GM23248 (cell line): ENCODE measurements around the gene SUCNR1. TPM values are rescaled to one million over a fixed set of nuclear protein-coding genes. Genes with fewer than 3 reads are reported as not detected.

Source experiments
- DNase-seq: peaks from one replicate; pipeline ENCODE4 v3.0.0-alpha.2; 2015
- H2AFZ ChIP-seq: fragments of 200-600 bp; sonication (generic); 2 replicates; pipeline ENCODE4 v1.6.1; 2016; ENCODE audit warnings: antibody characterized with exemption
- H3F3A ChIP-seq: fragments of 200-600 bp; sonication (generic); 2 replicates; pipeline ENCODE4 v1.6.1; 2016; ENCODE audit warnings: mild to moderate bottlenecking, antibody characterized with exemption, mixed run types; ENCODE audit not compliant: insufficient read depth
- H3K27ac ChIP-seq: fragments of 200-600 bp; sonication (generic); 2 replicates; pipeline ENCODE4 v1.5.1; 2016; ENCODE audit warnings: mild to moderate bottlenecking
- H3K27me3 ChIP-seq: fragments of 200-600 bp; sonication (generic); replicated peaks from 2 replicates; pipeline ENCODE4 v1.6.1; 2016; ENCODE audit warnings: mild to moderate bottlenecking; ENCODE audit not compliant: insufficient read depth
- H3K36me3 ChIP-seq: fragments of 200-600 bp; sonication (generic); 2 replicates; pipeline ENCODE4 v1.6.1; 2016; ENCODE audit warnings: low read depth, mild to moderate bottlenecking
- H3K4me1 ChIP-seq: fragments of 200-600 bp; sonication (generic); 2 replicates; pipeline ENCODE4 v1.6.1; 2016; ENCODE audit warnings: mild to moderate bottlenecking; ENCODE audit not compliant: insufficient read depth
- H3K4me2 ChIP-seq: fragments of 200-600 bp; sonication (generic); one replicate; pipeline ENCODE4 v1.6.1; 2016; ENCODE audit warnings: mild to moderate bottlenecking; ENCODE audit not compliant: unreplicated experiment
- H3K4me3 ChIP-seq: fragments of 200-600 bp; sonication (generic); 2 replicates; pipeline ENCODE4 v1.5.1; 2016; ENCODE audit warnings: mild to moderate bottlenecking
- H3K79me2 ChIP-seq: fragments of 200-600 bp; sonication (generic); 2 replicates; pipeline ENCODE4 v1.6.1; 2016; ENCODE audit warnings: mild to moderate bottlenecking; ENCODE audit not compliant: insufficient read depth
- H3K9ac ChIP-seq: fragments of 200-600 bp; sonication (generic); 2 replicates; pipeline ENCODE4 v1.6.1; 2016; ENCODE audit warnings: mild to moderate bottlenecking
- H3K9me2 ChIP-seq: fragments of 200-600 bp; sonication (generic); 2 replicates; pipeline ENCODE4 v1.6.1; 2016; ENCODE audit warnings: mixed run types, mild to moderate bottlenecking, moderate library complexity; ENCODE audit not compliant: insufficient read depth
- H3K9me3 ChIP-seq: fragments of 200-600 bp; sonication (generic); one replicate; pipeline ENCODE4 v1.6.1; 2017; ENCODE audit warnings: low read depth
- H4K20me1 ChIP-seq: fragments of 200-600 bp; sonication (generic); 2 replicates; pipeline ENCODE4 v1.6.0; 2016; ENCODE audit not compliant: insufficient read depth
- EZH2 ChIP-seq: fragments of 200-600 bp; sonication (generic); IDR thresholded peaks from 2 replicates; pipeline ENCODE4 v1.6.1; 2018; ENCODE audit warnings: antibody characterized with exemption, mild to moderate bottlenecking; ENCODE audit not compliant: insufficient read depth, poor library complexity, severe bottlenecking
- EZH2phosphoT487 ChIP-seq: fragments of 200-600 bp; sonication (generic); IDR thresholded peaks from 2 replicates; pipeline ENCODE4 v1.6.1; 2018; ENCODE audit warnings: antibody characterized with exemption, moderate library complexity, mild to moderate bottlenecking, low read depth; ENCODE audit not compliant: insufficient read depth
- WGBS, 2 experiments: methylation state at CpG; one replicate each; pipeline ENCODE4 v1.1.6; 2015 to 2017; ENCODE audit warnings: low lambda C conversion rate in 2 of 2, low coverage in 1 of 2; ENCODE audit errors: missing lambda C conversion rate in 2 of 2; 5-methylcytosine and 5-hydroxymethylcytosine counted together
- in situ Hi-C: fragments of 300-500 bp; cut with MboI; formaldehyde crosslinking; loops from 2 replicates; pipeline ENCODE4 v1.15.0; 2020
- polyA plus RNA-seq: library from polyadenylated mRNA; unstranded; fragments of >200 nt; fragmentation: Nextera tagmentation; extraction: Ambion mirVana; gene quantifications from 2 replicates; pipeline ENCODE4 v1.2.1, GENCODE V29; 2016
- total RNA-seq: library from RNA; depleted of rRNA; stranded (reverse); fragments of >200 nt; shearing (Covaris generic); gene quantifications from 2 replicates; pipeline ENCODE4 v1.2.3, GENCODE V29; 2014; rRNA removed

The SUCNR1 gene
- total and polyA plus RNA-seq, 2 experiments from 2014 or later, result not detected

DNA sequence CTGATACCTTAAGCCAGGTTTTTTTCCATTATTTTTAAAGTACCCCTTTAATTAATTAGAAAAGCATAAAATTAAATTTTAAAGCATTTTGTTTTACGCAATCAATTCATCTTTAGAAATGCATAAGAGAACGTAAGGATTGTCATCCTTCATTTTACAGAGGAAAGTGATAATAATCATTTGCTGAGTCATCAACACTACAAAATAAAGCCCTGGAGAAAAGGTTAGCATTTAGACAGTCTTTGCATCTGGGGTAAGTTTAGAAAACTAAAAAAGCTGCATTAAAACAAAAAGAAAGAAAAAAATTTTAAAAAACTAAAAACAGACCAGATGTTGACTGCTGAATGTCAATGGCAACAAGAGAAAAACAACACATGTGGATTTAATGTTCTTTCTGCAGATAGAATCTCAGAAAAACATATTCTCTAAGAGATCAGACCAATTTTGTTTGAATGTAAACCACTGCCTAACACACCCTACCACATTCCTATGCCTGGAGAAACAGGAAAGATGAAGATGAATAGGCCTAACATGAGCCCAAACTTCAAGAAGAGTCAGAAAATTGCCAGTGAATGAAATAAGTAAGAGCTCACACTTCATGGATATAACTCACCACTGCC is 59.9 kb downstream of the SUCNR1 start:
- Histone ChIP-seq H3K27ac (peak overlapping the region; percentile 56), H3F3A (peaks cover 20% of the 10 kb centered on the region; the same call in 1 of the 2 replicates), H3K27me3 (no peaks in the 10 kb centered on the region), H3K4me3 (no peak overlapping the region), H3K4me2 (peak overlapping the region; percentile 36), H3K4me1 (peaks cover 26% of the 10 kb centered on the region), H3K9ac (peak overlapping the region; percentile 0; the same call in 1 of the 2 replicates), H3K9me2 (no peaks in the 10 kb centered on the region), H3K79me2 (no peaks in the 10 kb centered on the region), H2AFZ (0 out of 2 replicates have a peak overlapping the region, but pooled peaks have one; percentile 11), H4K20me1 (no peaks in the 10 kb centered on the region), H3K9me3 (no peaks in the 10 kb centered on the region), H3K36me3 (no peaks in the 10 kb centered on the region)
- TF ChIP-seq EZH2 (no peak), EZH2phosphoT487 (no peak)
- WGBS, 2 experiments, result 27 to 36% methylated on average over 2 of the region's 2 CpGs
- in situ Hi-C loops, result no loop called here
- peak; percentile 45 for DNase-seq

Other genes starting within 250 kb of the SUCNR1 start
- not detected in 2 replicates for gene AADACL2, start 139.7 kb upstream of the SUCNR1 start, total RNA-seq
- gene AADACL2, start 139.7 kb upstream of the SUCNR1 start, polyA plus RNA-seq, result not detected in 2 replicates
- not detected in 2 replicates for gene AADAC, start 59.5 kb upstream of the SUCNR1 start, total RNA-seq
- not detected in 2 replicates for gene AADAC, start 59.5 kb upstream of the SUCNR1 start, polyA plus RNA-seq